OCI-LY1 (cell line): ENCODE data around the gene MAPK8IP1.

Source experiments
- H2AFZ ChIP-seq: fragments of 200-600 bp; sonication (generic), shearing (Covaris generic); 2 replicates; pipeline ENCODE4 v1.6.0; 2014; ENCODE audit warnings: antibody characterized with exemption, mild to moderate bottlenecking, low read length
- H3F3A ChIP-seq: fragments of 200-600 bp; sonication (generic), shearing (Covaris generic); 2 replicates; pipeline ENCODE4 v1.6.0; 2014; ENCODE audit warnings: mild to moderate bottlenecking, antibody characterized with exemption, low read length, moderate library complexity; ENCODE audit not compliant: insufficient read depth
- H3K27ac ChIP-seq: fragments of 200-600 bp; sonication (generic); 2 replicates; pipeline ENCODE4 v1.5.1; 2014; ENCODE audit warnings: low read length, mixed run types, mild to moderate bottlenecking, low read depth; ENCODE audit not compliant: poor library complexity, severe bottlenecking
- H3K27me3 ChIP-seq: fragments of 200-600 bp; sonication (generic); 2 replicates; pipeline ENCODE4 v1.6.0; 2014; ENCODE audit warnings: antibody characterized with exemption, mild to moderate bottlenecking, low read length, moderate library complexity; ENCODE audit not compliant: insufficient read depth
- H3K36me3 ChIP-seq: fragments of 200-600 bp; sonication (generic); 2 replicates; pipeline ENCODE4 v1.6.1; 2014; ENCODE audit warnings: mild to moderate bottlenecking, antibody characterized with exemption, low read length, moderate library complexity, mixed read lengths; ENCODE audit not compliant: insufficient read depth
- H3K4me1 ChIP-seq: fragments of 200-600 bp; sonication (generic); 2 replicates; pipeline ENCODE4 v1.5.1; 2014; ENCODE audit warnings: mild to moderate bottlenecking, low read length, moderate library complexity; ENCODE audit not compliant: insufficient read depth, severe bottlenecking
- H3K4me2 ChIP-seq: fragments of 200-600 bp; sonication (generic), shearing (Covaris generic); 2 replicates; pipeline ENCODE4 v1.6.1; 2014; ENCODE audit warnings: low read length
- H3K4me3 ChIP-seq: fragments of 200-600 bp; sonication (generic); 2 replicates; pipeline ENCODE4 v1.5.1; 2014; ENCODE audit warnings: low read length, low read depth, mild to moderate bottlenecking, mixed read lengths; ENCODE audit not compliant: poor library complexity, severe bottlenecking
- H3K79me2 ChIP-seq: fragments of 200-600 bp; shearing (Covaris generic); 2 replicates; pipeline ENCODE4 v1.6.1; 2016; ENCODE audit warnings: mixed run types, low read length, mixed read lengths; ENCODE audit not compliant: insufficient read depth
- H3K9ac ChIP-seq: fragments of 200-600 bp; sonication (generic), shearing (Covaris generic); 2 replicates; pipeline ENCODE4 v1.6.1; 2014; ENCODE audit warnings: mild to moderate bottlenecking, low read length, mixed read lengths
- H3K9me2 ChIP-seq: fragments of 200-600 bp; sonication (generic), shearing (Covaris generic); 2 replicates; pipeline ENCODE4 v1.6.1; 2014; ENCODE audit warnings: low read depth, mild to moderate bottlenecking, low read length, mixed read lengths
- H3K9me3 ChIP-seq: fragments of 200-600 bp; shearing (Covaris generic); 2 replicates; pipeline ENCODE4 v1.6.1; 2014; ENCODE audit warnings: low read length, mixed read lengths
- H4K20me1 ChIP-seq: fragments of 200-600 bp; sonication (generic), shearing (Covaris generic); 2 replicates; pipeline ENCODE4 v1.6.0; 2016; ENCODE audit warnings: mild to moderate bottlenecking, low read length; ENCODE audit not compliant: insufficient read depth
- CTCF ChIP-seq: fragments of 200-600 bp; sonication (generic), shearing (Covaris generic); IDR thresholded peaks from 2 replicates; pipeline ENCODE4 v1.5.1; 2017; ENCODE audit warnings: mild to moderate bottlenecking, antibody characterized with exemption, low read length, moderate library complexity, mixed read lengths
- EZH2 ChIP-seq: fragments of 200-600 bp; sonication (generic), shearing (Covaris generic); IDR thresholded peaks from 2 replicates; pipeline ENCODE4 v1.8.0; 2017; ENCODE audit warnings: borderline replicate concordance, mixed run types, mild to moderate bottlenecking, antibody characterized with exemption, low read length, moderate library complexity, mixed read lengths

MAPK8IP1 gene

GRCh38 chr11:45939836-45940235, 54.4 kb downstream of the MAPK8IP1 start:
- Histone ChIP-seq H3K79me2 (no peaks in the 10 kb centered on the region), H3F3A (no peaks in the 10 kb centered on the region; the same call in 1 of the 2 replicates), H3K9me2 (no peaks in the 10 kb centered on the region), H3K9ac (no peak overlapping the region), H3K4me1 (peaks cover 16% of the 10 kb centered on the region), H3K36me3 (peaks cover 26% of the 10 kb centered on the region), H2AFZ (no peak overlapping the region), H3K27ac (no peak overlapping the region), H3K4me2 (no peak overlapping the region), H3K4me3 (no peak overlapping the region), H3K27me3 (no peaks in the 10 kb centered on the region), H4K20me1 (no peaks in the 10 kb centered on the region), H3K9me3 (no peaks in the 10 kb centered on the region)
- no peak for TF ChIP-seq CTCF
- TF ChIP-seq EZH2: no peak

GRCh38 chr11:45941285-45941684, 55.8 kb downstream of the MAPK8IP1 start:
- Histone ChIP-seq H3K9ac (no peak overlapping the region), H3K79me2 (no peaks in the 10 kb centered on the region), H2AFZ (no peak overlapping the region), H3K9me2 (no peaks in the 10 kb centered on the region), H4K20me1 (no peaks in the 10 kb centered on the region), H3K27me3 (no peaks in the 10 kb centered on the region), H3K36me3 (peaks cover 28% of the 10 kb centered on the region), H3K9me3 (no peaks in the 10 kb centered on the region), H3K4me1 (peaks cover 14% of the 10 kb centered on the region), H3K4me3 (no peak overlapping the region), H3K27ac (no peak overlapping the region), H3K4me2 (no peak overlapping the region), H3F3A (no peaks in the 10 kb centered on the region; the same call in 1 of the 2 replicates)
- TF ChIP-seq CTCF (no peak), EZH2 (no peak)

- no peaks in the 10 kb centered on the region for H3K9me3 ChIP-seq
- H3K27me3 ChIP-seq: no peaks in the 10 kb centered on the region
- H3K4me1 ChIP-seq: peaks cover 14% of the 10 kb centered on the region
- H3K4me2 ChIP-seq: no peak overlapping the region
- no peaks in the 10 kb centered on the region for H3K79me2 ChIP-seq
- H3K36me3 ChIP-seq: peaks cover 35% of the 10 kb centered on the region
- H3K27ac ChIP-seq: no peak overlapping the region
- H3K9me2 ChIP-seq: no peaks in the 10 kb centered on the region
- no peaks in the 10 kb centered on the region; the same call in 1 of the 2 replicates for H3F3A ChIP-seq
- no peaks in the 10 kb centered on the region for H4K20me1 ChIP-seq
- H2AFZ ChIP-seq: no peak overlapping the region
- no peak overlapping the region for H3K4me3 ChIP-seq
- H3K9ac ChIP-seq: no peak overlapping the region
- TF ChIP-seq CTCF (no peak), EZH2 (no peak)
Measured at GRCh38 chr11:45942381-45942780, 56.9 kb downstream of the MAPK8IP1 start.
